ENCODE measurements around the gene METTL25B.

The METTL25B gene

GRCh38 chr1:156752843-156753482, 24.7 kb downstream of the METTL25B start:
- Histone ChIP-seq H3K4me3 (ENCODE audit: low read length) (peak overlapping the region; percentile 97), H3F3A (ENCODE audit: control insufficient read depth, insufficient read depth) (0 out of 2 replicates have a peak, but pooled peaks cover 7% of the 10 kb centered on the region), H4K20me1 (ENCODE audit: control insufficient read depth, insufficient read depth, low read depth, low read length) (peaks cover 10% of the 10 kb centered on the region; the same call in 1 of the 2 replicates), H3K9me3 (ENCODE audit: control insufficient read depth, insufficient read depth, low read length) (no peaks in the 10 kb centered on the region), H3K9me2 (replicated peaks; ENCODE audit: control insufficient read depth, low read length) (no peaks in the 10 kb centered on the region), H3K27ac (ENCODE audit: low read depth, low read length) (no peak overlapping the region), H3K4me2 (ENCODE audit: low read length) (peak overlapping the region; percentile 77), H3K27me3 (ENCODE audit: control insufficient read depth, low read length) (no peaks in the 10 kb centered on the region), H3K4me1 (ENCODE audit: control insufficient read depth, low read length) (peaks cover 39% of the 10 kb centered on the region), H3K36me3 (ENCODE audit: control insufficient read depth, low read length) (peaks cover 39% of the 10 kb centered on the region), H3K79me2 (ENCODE audit: control insufficient read depth, low read length) (peaks cover 58% of the 10 kb centered on the region)
- no peak for TF ChIP-seq EZH2phosphoT487 (IDR thresholded peaks at IDR 0.05; ENCODE audit: borderline replicate concordance, low read length)
- TF ChIP-seq CTCF (IDR thresholded peaks at IDR 0.05; ENCODE audit: low read depth, low read length, poor library complexity, severe bottlenecking): no peak

- Histone ChIP-seq H3K9me2 (replicated peaks; ENCODE audit: control insufficient read depth, low read length) (no peaks in the 10 kb centered on the region), H3K4me1 (ENCODE audit: control insufficient read depth, low read length) (peaks cover 27% of the 10 kb centered on the region), H4K20me1 (ENCODE audit: control insufficient read depth, insufficient read depth, low read depth, low read length) (peaks cover 5% of the 10 kb centered on the region; the same call in 1 of the 2 replicates), H3K79me2 (ENCODE audit: control insufficient read depth, low read length) (peaks cover 45% of the 10 kb centered on the region), H3K4me2 (ENCODE audit: low read length) (no peak overlapping the region), H3K27ac (ENCODE audit: low read depth, low read length) (no peak overlapping the region), H3F3A (ENCODE audit: control insufficient read depth, insufficient read depth) (peaks cover 6% of the 10 kb centered on the region), H3K9me3 (ENCODE audit: control insufficient read depth, insufficient read depth, low read length) (no peaks in the 10 kb centered on the region), H3K36me3 (ENCODE audit: control insufficient read depth, low read length) (peaks cover 26% of the 10 kb centered on the region), H3K4me3 (ENCODE audit: low read length) (no peak overlapping the region), H3K27me3 (ENCODE audit: control insufficient read depth, low read length) (no peaks in the 10 kb centered on the region)
- TF ChIP-seq CTCF (IDR thresholded peaks at IDR 0.05; ENCODE audit: low read depth, low read length, poor library complexity, severe bottlenecking) (no peak), EZH2phosphoT487 (IDR thresholded peaks at IDR 0.05; ENCODE audit: borderline replicate concordance, low read length) (no peak)
These were observed 25.9 kb downstream of the METTL25B start for GRCh38 chr1:156754219-156754618.

- Histone ChIP-seq H3K9me3 (ENCODE audit: control insufficient read depth, insufficient read depth, low read length) (no peaks in the 10 kb centered on the region), H3K4me1 (ENCODE audit: control insufficient read depth, low read length) (peaks cover 18% of the 10 kb centered on the region), H3K79me2 (ENCODE audit: control insufficient read depth, low read length) (peaks cover 32% of the 10 kb centered on the region), H3K27ac (ENCODE audit: low read depth, low read length) (no peak overlapping the region), H3K36me3 (ENCODE audit: control insufficient read depth, low read length) (peaks cover 13% of the 10 kb centered on the region), H4K20me1 (ENCODE audit: control insufficient read depth, insufficient read depth, low read depth, low read length) (no peaks in the 10 kb centered on the region), H3K9me2 (replicated peaks; ENCODE audit: control insufficient read depth, low read length) (no peaks in the 10 kb centered on the region), H3K27me3 (ENCODE audit: control insufficient read depth, low read length) (no peaks in the 10 kb centered on the region), H3K4me2 (ENCODE audit: low read length) (no peak overlapping the region), H3K4me3 (ENCODE audit: low read length) (no peak overlapping the region), H3F3A (ENCODE audit: control insufficient read depth, insufficient read depth) (peaks cover 6% of the 10 kb centered on the region)
- no peak for TF ChIP-seq EZH2phosphoT487 (IDR thresholded peaks at IDR 0.05; ENCODE audit: borderline replicate concordance, low read length)
- no peak for TF ChIP-seq CTCF (IDR thresholded peaks at IDR 0.05; ENCODE audit: low read depth, low read length, poor library complexity, severe bottlenecking)
These were observed 27.3 kb downstream of the METTL25B start for GRCh38 chr1:156755527-156755950.
